ENCODE measurements around the gene RTCA. TPM values are rescaled to one million over a fixed set of nuclear protein-coding genes. Genes with fewer than 3 reads are reported as not detected.

Gene RTCA
- total RNA-seq, 1 donor from 2014 or later = 28.7 TPM

- Histone ChIP-seq H3K9ac (ENCODE audit: low read depth in 1 of 3, low read length in 3 of 3) (no peak overlapping the region), H3K4me3 (ENCODE audit: low read length in 3 of 3) (no peak overlapping the region), H3K9me3 (ENCODE audit: control insufficient read depth in 3 of 3, low read length in 3 of 3) (no peaks in the 10 kb centered on the region), H3K27ac (ENCODE audit: low read depth, low read length) (no peak overlapping the region), H3K27me3 (ENCODE audit: control insufficient read depth in 3 of 3, insufficient read depth in 3 of 3, low read length in 3 of 3) (no peaks in the 10 kb centered on the region), H3K4me1 (ENCODE audit: control insufficient read depth in 3 of 3, insufficient read depth in 3 of 3, low read length in 3 of 3) (no peaks in the 10 kb centered on the region), H3K36me3 (ENCODE audit: control insufficient read depth in 3 of 3, insufficient read depth in 3 of 3, low read length in 3 of 3) (peaks cover 5 to 25% (median 6%) of the 10 kb centered on the region in 3 donors)
These were observed 31.6 kb upstream of the RTCA start for GRCh38 chr1:100234432-100234831.

DNA sequence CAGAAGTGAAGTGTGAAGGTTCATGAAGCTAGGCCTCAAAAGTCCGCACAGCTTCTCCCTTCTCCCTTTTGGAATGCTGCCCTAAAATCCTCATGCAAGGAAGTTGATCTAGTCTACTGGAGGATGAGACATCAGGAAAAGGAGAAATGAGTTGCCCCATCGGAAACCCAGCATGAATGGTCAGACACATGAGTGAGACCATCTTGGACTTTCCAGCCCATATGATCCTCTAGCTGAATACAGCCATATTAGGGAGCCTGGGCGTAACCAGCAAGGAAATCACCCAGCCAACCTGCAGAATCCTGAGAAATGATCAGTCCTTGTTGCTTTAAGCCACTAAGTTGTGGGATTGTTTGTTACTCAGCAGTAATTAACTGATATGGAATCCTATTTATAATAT is 28.9 kb upstream of the RTCA start:
- no peaks in the 10 kb centered on the region for H3K4me1 ChIP-seq (ENCODE audit: control insufficient read depth in 3 of 3, insufficient read depth in 3 of 3, low read length in 3 of 3)
- H3K27ac ChIP-seq (ENCODE audit: low read depth, low read length) = no peak overlapping the region
- H3K27me3 ChIP-seq (ENCODE audit: control insufficient read depth in 3 of 3, insufficient read depth in 3 of 3, low read length in 3 of 3) = no peaks in the 10 kb centered on the region
- peaks cover 2 to 19% (median 11%) of the 10 kb centered on the region in 3 donors for H3K36me3 ChIP-seq (ENCODE audit: control insufficient read depth in 3 of 3, insufficient read depth in 3 of 3, low read length in 3 of 3)
- no peak overlapping the region for H3K4me3 ChIP-seq (ENCODE audit: low read length in 3 of 3)
- H3K9ac ChIP-seq (ENCODE audit: low read depth in 1 of 3, low read length in 3 of 3) = no peak overlapping the region
- no peaks in the 10 kb centered on the region for H3K9me3 ChIP-seq (ENCODE audit: control insufficient read depth in 3 of 3, low read length in 3 of 3)

DNA sequence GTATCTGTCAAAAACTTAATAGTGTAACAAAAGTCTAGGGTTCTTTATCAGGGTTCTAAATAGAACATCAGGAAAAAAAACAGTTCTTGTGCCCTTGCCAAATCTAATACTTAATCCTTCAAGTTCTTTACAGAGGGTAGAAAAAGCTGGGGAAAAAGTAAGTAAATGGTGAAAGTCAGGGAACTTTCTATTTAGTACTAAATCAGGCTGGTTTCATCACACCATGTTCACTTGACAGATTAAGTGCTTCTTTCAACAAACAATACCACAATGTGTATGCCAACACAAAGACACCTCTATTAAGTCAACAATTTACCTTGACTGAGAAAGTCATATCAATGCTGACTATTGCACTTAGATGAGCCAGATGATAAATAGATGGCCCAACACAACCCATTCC is 26.1 kb upstream of the RTCA start:
- Histone ChIP-seq H3K4me1 (ENCODE audit: control insufficient read depth in 3 of 3, insufficient read depth in 3 of 3, low read length in 3 of 3) (no peaks in the 10 kb centered on the region), H3K36me3 (ENCODE audit: control insufficient read depth in 3 of 3, insufficient read depth in 3 of 3, low read length in 3 of 3) (peaks cover 2 to 11% (median 5%) of the 10 kb centered on the region in 3 donors), H3K27me3 (ENCODE audit: control insufficient read depth in 3 of 3, insufficient read depth in 3 of 3, low read length in 3 of 3) (no peaks in the 10 kb centered on the region), H3K9ac (ENCODE audit: low read depth in 1 of 3, low read length in 3 of 3) (no peak overlapping the region), H3K4me3 (ENCODE audit: low read length in 3 of 3) (no peak overlapping the region), H3K9me3 (ENCODE audit: control insufficient read depth in 3 of 3, low read length in 3 of 3) (no peaks in the 10 kb centered on the region), H3K27ac (ENCODE audit: low read depth, low read length) (no peak overlapping the region)

- H3K36me3 ChIP-seq (ENCODE audit: control insufficient read depth in 3 of 3, insufficient read depth in 3 of 3, low read length in 3 of 3) = peaks cover 2 to 11% (median 4%) of the 10 kb centered on the region in 3 donors
These were observed 25.4 kb upstream of the RTCA start for GRCh38 chr1:100240631-100241030.

GRCh38 chr1:100246738-100247137 is 19.3 kb upstream of the RTCA start:
- H3K9ac ChIP-seq (ENCODE audit: low read depth in 1 of 3, low read length in 3 of 3) = no peak overlapping the region
- H3K36me3 ChIP-seq (ENCODE audit: control insufficient read depth in 3 of 3, insufficient read depth in 3 of 3, low read length in 3 of 3) = peaks cover 0 to 4% (median 2%) of the 10 kb centered on the region in 3 donors
- peaks cover 11 to 22% (median 16%) of the 10 kb centered on the region in 3 donors for H3K4me1 ChIP-seq (ENCODE audit: control insufficient read depth in 3 of 3, insufficient read depth in 3 of 3, low read length in 3 of 3)
- no peaks in the 10 kb centered on the region for H3K9me3 ChIP-seq (ENCODE audit: control insufficient read depth in 3 of 3, low read length in 3 of 3)
- H3K27ac ChIP-seq (ENCODE audit: low read depth, low read length) = no peak overlapping the region
- no peaks in the 10 kb centered on the region for H3K27me3 ChIP-seq (ENCODE audit: control insufficient read depth in 3 of 3, insufficient read depth in 3 of 3, low read length in 3 of 3)
- H3K4me3 ChIP-seq (ENCODE audit: low read length in 3 of 3) = no peak overlapping the region

More at GRCh38 chr1:100240631-100241030, 25.4 kb upstream of the RTCA start:
- Histone ChIP-seq H3K27me3 (ENCODE audit: control insufficient read depth in 3 of 3, insufficient read depth in 3 of 3, low read length in 3 of 3) (no peaks in the 10 kb centered on the region), H3K9ac (ENCODE audit: low read depth in 1 of 3, low read length in 3 of 3) (no peak overlapping the region), H3K27ac (ENCODE audit: low read depth, low read length) (no peak overlapping the region), H3K4me1 (ENCODE audit: control insufficient read depth in 3 of 3, insufficient read depth in 3 of 3, low read length in 3 of 3) (no peaks in the 10 kb centered on the region), H3K4me3 (ENCODE audit: low read length in 3 of 3) (no peak overlapping the region), H3K9me3 (ENCODE audit: control insufficient read depth in 3 of 3, low read length in 3 of 3) (no peaks in the 10 kb centered on the region)

DNA sequence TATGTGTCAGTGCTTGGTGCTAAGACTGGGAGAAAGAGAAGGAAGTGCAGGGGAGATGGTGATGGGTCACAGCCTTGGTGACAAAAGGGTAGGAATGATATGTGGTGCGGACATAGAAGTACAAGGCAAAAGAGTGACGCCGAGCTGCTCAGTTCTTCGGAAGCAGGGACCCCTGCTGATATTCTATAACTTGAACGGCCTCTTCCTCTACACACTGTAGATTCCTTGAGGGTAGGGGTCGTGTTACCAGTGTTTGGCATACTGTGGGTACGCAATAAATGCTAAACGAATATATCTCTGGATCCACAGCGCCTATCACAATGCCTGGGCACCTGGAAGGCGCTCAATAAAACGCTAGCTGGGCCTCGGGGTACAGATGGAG is 16.9 kb upstream of the RTCA start:
- peak overlapping the region; percentile 91 to 99 (median 97) for H3K9ac ChIP-seq (ENCODE audit: low read depth in 1 of 3, low read length in 3 of 3)
- peak overlapping the region; percentile 88 for H3K27ac ChIP-seq (ENCODE audit: low read depth, low read length)
- H3K4me3 ChIP-seq (ENCODE audit: low read length in 3 of 3) = peak overlapping the region; percentile 98 to 100 (median 100)
- H3K9me3 ChIP-seq (ENCODE audit: control insufficient read depth in 3 of 3, low read length in 3 of 3) = no peaks in the 10 kb centered on the region
- no peaks in the 10 kb centered on the region for H3K27me3 ChIP-seq (ENCODE audit: control insufficient read depth in 3 of 3, insufficient read depth in 3 of 3, low read length in 3 of 3)
- peaks cover 0 to 4% (median 1%) of the 10 kb centered on the region in 3 donors for H3K36me3 ChIP-seq (ENCODE audit: control insufficient read depth in 3 of 3, insufficient read depth in 3 of 3, low read length in 3 of 3)
- peaks cover 11 to 22% (median 16%) of the 10 kb centered on the region in 3 donors for H3K4me1 ChIP-seq (ENCODE audit: control insufficient read depth in 3 of 3, insufficient read depth in 3 of 3, low read length in 3 of 3)

- Histone ChIP-seq H3K4me3 (ENCODE audit: low read length in 3 of 3) (peak within 1 kb of the TSS; percentile 98 to 100 (median 100)), H3K36me3 (ENCODE audit: control insufficient read depth in 3 of 3, insufficient read depth in 3 of 3, low read length in 3 of 3) (peaks cover 0 to 4% (median 0%) of the 10 kb centered on the region in 3 donors), H3K4me1 (ENCODE audit: control insufficient read depth in 3 of 3, insufficient read depth in 3 of 3, low read length in 3 of 3) (peaks cover 11 to 22% (median 16%) of the 10 kb centered on the region in 3 donors), H3K9ac (ENCODE audit: low read depth in 1 of 3, low read length in 3 of 3) (peak within 1 kb of the TSS; percentile 91 to 99 (median 97)), H3K9me3 (ENCODE audit: control insufficient read depth in 3 of 3, low read length in 3 of 3) (no peaks in the 10 kb centered on the region), H3K27ac (ENCODE audit: low read depth, low read length) (peak within 1 kb of the TSS; percentile 88), H3K27me3 (ENCODE audit: control insufficient read depth in 3 of 3, insufficient read depth in 3 of 3, low read length in 3 of 3) (no peaks in the 10 kb centered on the region)
These were observed 16.3 kb upstream of the RTCA start, which contains the start of gene DBT for GRCh38 chr1:100249537-100250257. Gene DBT, minus strand, starts transcription at chr1:100249834. Its CDS starts 14 bp downstream, at chr1:100249820.

- peak overlapping the region; percentile 88 for H3K27ac ChIP-seq (ENCODE audit: low read depth, low read length)
- H3K27me3 ChIP-seq (ENCODE audit: control insufficient read depth in 3 of 3, insufficient read depth in 3 of 3, low read length in 3 of 3) = no peaks in the 10 kb centered on the region
- H3K36me3 ChIP-seq (ENCODE audit: control insufficient read depth in 3 of 3, insufficient read depth in 3 of 3, low read length in 3 of 3) = peaks cover 0 to 4% (median 0%) of the 10 kb centered on the region in 3 donors
- H3K4me3 ChIP-seq (ENCODE audit: low read length in 3 of 3) = peak overlapping the region; percentile 98 to 100 (median 100)
- peak overlapping the region; percentile 53 to 99 (median 91) for H3K9ac ChIP-seq (ENCODE audit: low read depth in 1 of 3, low read length in 3 of 3)
- H3K4me1 ChIP-seq (ENCODE audit: control insufficient read depth in 3 of 3, insufficient read depth in 3 of 3, low read length in 3 of 3) = peaks cover 11 to 22% (median 16%) of the 10 kb centered on the region in 3 donors
- no peaks in the 10 kb centered on the region for H3K9me3 ChIP-seq (ENCODE audit: control insufficient read depth in 3 of 3, low read length in 3 of 3)
These were observed 15.8 kb upstream of the RTCA start for GRCh38 chr1:100250264-100250663.

DNA sequence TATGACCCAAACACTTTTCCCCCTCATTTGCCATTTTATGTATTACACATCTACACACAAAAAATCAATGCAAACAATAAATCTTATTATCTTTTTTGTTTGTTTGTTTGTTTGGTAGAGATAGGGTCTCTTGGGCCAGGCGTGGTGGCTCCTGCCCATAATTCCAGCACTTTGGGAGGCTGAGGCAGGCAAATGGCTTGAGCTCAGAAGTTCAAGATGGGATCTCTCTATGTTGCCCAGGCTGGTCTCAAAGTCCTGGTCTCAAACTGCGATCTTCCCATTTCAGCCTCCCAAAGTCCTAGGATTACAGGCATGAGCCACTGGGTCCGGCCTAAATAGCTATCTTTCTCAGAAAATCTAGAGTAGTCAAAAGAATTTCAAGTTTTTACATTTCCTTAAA is 15.2 kb upstream of the RTCA start:
- no peaks in the 10 kb centered on the region for H3K9me3 ChIP-seq (ENCODE audit: control insufficient read depth in 3 of 3, low read length in 3 of 3)
- H3K4me3 ChIP-seq (ENCODE audit: low read length in 3 of 3) = no peak overlapping the region
- peaks cover 11 to 22% (median 16%) of the 10 kb centered on the region in 3 donors for H3K4me1 ChIP-seq (ENCODE audit: control insufficient read depth in 3 of 3, insufficient read depth in 3 of 3, low read length in 3 of 3)
- H3K27me3 ChIP-seq (ENCODE audit: control insufficient read depth in 3 of 3, insufficient read depth in 3 of 3, low read length in 3 of 3) = no peaks in the 10 kb centered on the region
- no peak overlapping the region for H3K27ac ChIP-seq (ENCODE audit: low read depth, low read length)
- H3K36me3 ChIP-seq (ENCODE audit: control insufficient read depth in 3 of 3, insufficient read depth in 3 of 3, low read length in 3 of 3) = peaks cover 0 to 4% (median 0%) of the 10 kb centered on the region in 3 donors
- no peak overlapping the region for H3K9ac ChIP-seq (ENCODE audit: low read depth in 1 of 3, low read length in 3 of 3)

GRCh38 chr1:100252901-100253300 is 13.1 kb upstream of the RTCA start:
- no peak overlapping the region for H3K27ac ChIP-seq (ENCODE audit: low read depth, low read length)
- H3K9ac ChIP-seq (ENCODE audit: low read depth in 1 of 3, low read length in 3 of 3) = no peak overlapping the region
- H3K36me3 ChIP-seq (ENCODE audit: control insufficient read depth in 3 of 3, insufficient read depth in 3 of 3, low read length in 3 of 3) = peaks cover 0 to 4% (median 0%) of the 10 kb centered on the region in 3 donors
- no peaks in the 10 kb centered on the region for H3K27me3 ChIP-seq (ENCODE audit: control insufficient read depth in 3 of 3, insufficient read depth in 3 of 3, low read length in 3 of 3)
- no peak overlapping the region for H3K4me3 ChIP-seq (ENCODE audit: low read length in 3 of 3)
- no peaks in the 10 kb centered on the region for H3K9me3 ChIP-seq (ENCODE audit: control insufficient read depth in 3 of 3, low read length in 3 of 3)
- H3K4me1 ChIP-seq (ENCODE audit: control insufficient read depth in 3 of 3, insufficient read depth in 3 of 3, low read length in 3 of 3) = peaks cover 16 to 31% (median 16%) of the 10 kb centered on the region in 3 donors
